Esophagus muscularis mucosa (tissue), 3 donors: ENCODE results near the gene GLT1D1.

Experiments
- CTCF ChIP-seq, 3 experiments: fragments of 200-600 bp in 2 of 3; fragments of 450-650 bp in 1 of 3; sonication (generic) in 2 of 3; IDR thresholded peaks; one replicate each; pipeline ENCODE4 v1.5.1; 2017 to 2019; ENCODE audit warnings: antibody characterized with exemption in 3 of 3, mild to moderate bottlenecking in 2 of 3, moderate library complexity in 1 of 3
- POLR2A ChIP-seq: fragments of 450-650 bp; IDR thresholded peaks from one replicate; pipeline ENCODE4 v1.6.1; 2017; ENCODE audit warnings: antibody characterized with exemption, moderate library complexity, mild to moderate bottlenecking, low read depth
- POLR2AphosphoS5 ChIP-seq, 2 donors: sonication (generic); formaldehyde crosslinking; IDR thresholded peaks; one replicate each; pipeline ENCODE4 v1.6.1; 2017; ENCODE audit warnings: antibody characterized with exemption in 2 of 2

- no peak for TF ChIP-seq POLR2AphosphoS5 (IDR thresholded peaks at IDR 0.05)
- TF ChIP-seq CTCF (IDR thresholded peaks at IDR 0.05): no peak
- no peak for TF ChIP-seq POLR2A
Observed at GRCh38 chr12:128940090-128940888, 87.0 kb downstream of the GLT1D1 start.
